HepG2 (cell line): ENCODE data around the gene ITGB2. TPM values are rescaled to one million over a fixed set of nuclear protein-coding genes. Genes with fewer than 3 reads are reported as not detected.

ENCODE experiments used
- ARNT2 ChIP-seq: sonication (generic); formaldehyde crosslinking; IDR thresholded peaks from 2 replicates; pipeline ENCODE4 v1.8.0; 2022; ENCODE audit warnings: mild to moderate bottlenecking, low read depth, missing genetic modification reagents, moderate library complexity
- ATF1 ChIP-seq: IDR thresholded peaks from 2 replicates; pipeline ENCODE4 v1.6.1; 2016; ENCODE audit warnings: mild to moderate bottlenecking, control low read depth
- DMTF1 ChIP-seq: sonication (generic); formaldehyde crosslinking; IDR thresholded peaks from 2 replicates; pipeline ENCODE4 v1.4.0; 2020; ENCODE audit warnings: mild to moderate bottlenecking, missing genetic modification reagents
- EHMT2 ChIP-seq: fragments of 200-600 bp; sonication (generic); IDR thresholded peaks from 2 replicates; pipeline ENCODE4 v1.7.0; 2017; ENCODE audit warnings: antibody characterized with exemption, low read depth, low read length, borderline replicate concordance
- FOXP4 ChIP-seq: sonication (generic); formaldehyde crosslinking; IDR thresholded peaks from 2 replicates; pipeline ENCODE4 v1.4.0; 2020; ENCODE audit warnings: missing genetic modification reagents
- HOXA7 ChIP-seq: sonication (generic); formaldehyde crosslinking; IDR thresholded peaks from 2 replicates; pipeline ENCODE4 v1.8.1; 2022; ENCODE audit warnings: mild to moderate bottlenecking, missing genetic modification reagents, moderate library complexity
- PITX1 ChIP-seq: sonication (generic); formaldehyde crosslinking; IDR thresholded peaks from 2 replicates; pipeline ENCODE4 v1.5.1; 2020; ENCODE audit warnings: mild to moderate bottlenecking, missing genetic modification reagents
- REST ChIP-seq, 2 experiments: IDR thresholded peaks; 2 replicates each; pipeline ENCODE4 v1.6.1; 2011 to 2012; ENCODE audit warnings: low read length in 2 of 2, borderline replicate concordance in 1 of 2, low read depth in 1 of 2, mild to moderate bottlenecking in 1 of 2, moderate library complexity in 1 of 2
- ZNF142 ChIP-seq: sonication (generic); formaldehyde crosslinking; IDR thresholded peaks from 2 replicates; pipeline ENCODE4 v1.4.0; 2020; ENCODE audit warnings: missing genetic modification reagents
- ZNF468 ChIP-seq: sonication (generic); formaldehyde crosslinking; IDR thresholded peaks from 2 replicates; pipeline ENCODE4 v1.8.0; 2022; ENCODE audit warnings: mild to moderate bottlenecking, moderate library complexity, missing genetic modification reagents
- ZNF788 ChIP-seq: sonication (generic); formaldehyde crosslinking; IDR thresholded peaks from 2 replicates; pipeline ENCODE4 v1.5.0; 2020; ENCODE audit warnings: mild to moderate bottlenecking, missing genetic modification reagents, borderline replicate concordance
- polyA plus RNA-seq, 8 experiments: library from polyadenylated mRNA; depleted of rRNA in 3 of 8; stranded (reverse) in 7 of 8; unstranded in 1 of 8; fragments of >200 nt; fragmentation: Illumina TruSeq in 4 of 8; extraction: Trizol in 4 of 8; gene quantifications; 2 replicates each; pipeline versions ENCODE4 v1.2.1 to v1.2.3, GENCODE V29; 2011 to 2016; ENCODE audit warnings: low read depth in 4 of 8, missing spikeins in 1 of 8, mixed read lengths in 1 of 8; ENCODE audit not compliant: insufficient read depth in 1 of 8
- total RNA-seq, 5 experiments: library from RNA; depleted of rRNA; stranded (reverse); fragments of >200 nt; fragmentation: Illumina TruSeq; extraction: Trizol; gene quantifications; 2 replicates each; pipeline ENCODE4 v1.2.3, GENCODE V29; 2016; ENCODE audit warnings: low read depth in 1 of 5

The ITGB2 gene
- total and polyA plus RNA-seq, 2 of the 13 experiments (the other 11 are each of a cell fraction or from before 2014, with no cell fraction given), result 4.2 to 18.0 TPM

GRCh38 chr21:44873356-44874239, 47.1 kb downstream of the ITGB2 start, which contains the start of gene PTTG1IP (continued):
- TF ChIP-seq ZNF142 (CRISPR knock-in tag) (peak; percentile 52; the same call in 1 of the 2 replicates), PITX1 (CRISPR knock-in tag) (0 out of 2 replicates have a peak, but pooled peaks have one; percentile 7), ZNF468 (CRISPR knock-in tag) (peak; percentile 37; the same call in 1 of the 2 replicates), ATF1 (no peak), REST (IDR thresholded peaks at IDR 0.05; ENCODE audit: borderline replicate concordance in 1 of 2, low read depth in 1 of 2, low read length in 2 of 2) (peak in 1 of 2 experiments; percentile 23; a peak in 1 of 4 replicates), DMTF1 (no peak), ZNF788 (CRISPR knock-in tag) (0 out of 2 replicates have a peak, but pooled peaks have one; percentile 45), EHMT2 (no peak), FOXP4 (CRISPR knock-in tag) (peak; percentile 53; the same call in 1 of the 2 replicates), HOXA7 (no peak), ARNT2 (CRISPR knock-in tag) (peak; percentile 57)
